Measurements from ENCODE around the gene GLCCI1.

DNA sequence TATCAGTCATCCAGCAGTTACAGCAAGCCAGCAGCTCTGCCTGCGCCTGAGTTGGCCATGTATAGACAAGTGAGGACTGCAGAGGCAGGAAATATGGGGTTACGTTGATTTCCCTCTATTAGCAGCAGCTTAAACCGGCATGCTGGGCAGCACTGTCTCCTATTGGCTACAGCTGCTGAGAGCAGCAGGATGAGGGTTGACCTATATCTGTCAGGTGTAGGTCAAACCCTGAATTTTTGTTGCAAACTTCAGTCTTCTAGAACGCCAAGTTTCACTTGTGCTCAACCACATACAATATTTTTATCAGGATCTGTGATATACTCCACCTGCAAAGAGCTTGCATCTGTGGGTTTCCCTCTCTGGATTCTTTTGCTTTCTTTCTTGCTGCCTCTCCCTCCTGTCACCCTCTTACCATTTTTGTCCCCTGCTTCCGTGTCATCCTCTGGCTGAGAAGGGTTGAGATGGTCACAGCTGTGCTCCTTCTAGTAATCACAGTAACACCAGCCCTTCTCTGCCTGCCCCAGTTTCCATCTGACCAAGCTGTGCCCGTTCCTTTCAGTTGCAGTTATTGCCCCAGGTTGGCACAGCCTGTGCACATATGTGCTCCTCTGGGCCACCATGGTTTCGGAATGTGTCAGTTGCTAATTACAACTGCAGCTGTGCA lies 23.8 kb upstream of the GLCCI1 start:
- TF ChIP-seq POLR2AphosphoS5 (IDR thresholded peaks at IDR 0.05), result no peak
- TF ChIP-seq, protein P1, sequence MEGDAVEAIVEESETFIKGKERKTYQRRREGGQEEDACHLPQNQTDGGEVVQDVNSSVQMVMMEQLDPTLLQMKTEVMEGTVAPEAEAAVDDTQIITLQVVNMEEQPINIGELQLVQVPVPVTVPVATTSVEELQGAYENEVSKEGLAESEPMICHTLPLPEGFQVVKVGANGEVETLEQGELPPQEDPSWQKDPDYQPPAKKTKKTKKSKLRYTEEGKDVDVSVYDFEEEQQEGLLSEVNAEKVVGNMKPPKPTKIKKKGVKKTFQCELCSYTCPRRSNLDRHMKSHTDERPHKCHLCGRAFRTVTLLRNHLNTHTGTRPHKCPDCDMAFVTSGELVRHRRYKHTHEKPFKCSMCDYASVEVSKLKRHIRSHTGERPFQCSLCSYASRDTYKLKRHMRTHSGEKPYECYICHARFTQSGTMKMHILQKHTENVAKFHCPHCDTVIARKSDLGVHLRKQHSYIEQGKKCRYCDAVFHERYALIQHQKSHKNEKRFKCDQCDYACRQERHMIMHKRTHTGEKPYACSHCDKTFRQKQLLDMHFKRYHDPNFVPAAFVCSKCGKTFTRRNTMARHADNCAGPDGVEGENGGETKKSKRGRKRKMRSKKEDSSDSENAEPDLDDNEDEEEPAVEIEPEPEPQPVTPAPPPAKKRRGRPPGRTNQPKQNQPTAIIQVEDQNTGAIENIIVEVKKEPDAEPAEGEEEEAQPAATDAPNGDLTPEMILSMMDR (IDR thresholded peaks at IDR 0.05; ENCODE audit: poor library complexity, severe bottlenecking), result no peak
- no peak for TF ChIP-seq EP300 (conservative IDR thresholded peaks at IDR 0.05; ENCODE audit: poor library complexity, severe bottlenecking)
- no peak for TF ChIP-seq EZH2 (IDR thresholded peaks at IDR 0.05; ENCODE audit: borderline replicate concordance, insufficient read depth, low read length, poor library complexity, severe bottlenecking)
- TF ChIP-seq, protein P2, sequence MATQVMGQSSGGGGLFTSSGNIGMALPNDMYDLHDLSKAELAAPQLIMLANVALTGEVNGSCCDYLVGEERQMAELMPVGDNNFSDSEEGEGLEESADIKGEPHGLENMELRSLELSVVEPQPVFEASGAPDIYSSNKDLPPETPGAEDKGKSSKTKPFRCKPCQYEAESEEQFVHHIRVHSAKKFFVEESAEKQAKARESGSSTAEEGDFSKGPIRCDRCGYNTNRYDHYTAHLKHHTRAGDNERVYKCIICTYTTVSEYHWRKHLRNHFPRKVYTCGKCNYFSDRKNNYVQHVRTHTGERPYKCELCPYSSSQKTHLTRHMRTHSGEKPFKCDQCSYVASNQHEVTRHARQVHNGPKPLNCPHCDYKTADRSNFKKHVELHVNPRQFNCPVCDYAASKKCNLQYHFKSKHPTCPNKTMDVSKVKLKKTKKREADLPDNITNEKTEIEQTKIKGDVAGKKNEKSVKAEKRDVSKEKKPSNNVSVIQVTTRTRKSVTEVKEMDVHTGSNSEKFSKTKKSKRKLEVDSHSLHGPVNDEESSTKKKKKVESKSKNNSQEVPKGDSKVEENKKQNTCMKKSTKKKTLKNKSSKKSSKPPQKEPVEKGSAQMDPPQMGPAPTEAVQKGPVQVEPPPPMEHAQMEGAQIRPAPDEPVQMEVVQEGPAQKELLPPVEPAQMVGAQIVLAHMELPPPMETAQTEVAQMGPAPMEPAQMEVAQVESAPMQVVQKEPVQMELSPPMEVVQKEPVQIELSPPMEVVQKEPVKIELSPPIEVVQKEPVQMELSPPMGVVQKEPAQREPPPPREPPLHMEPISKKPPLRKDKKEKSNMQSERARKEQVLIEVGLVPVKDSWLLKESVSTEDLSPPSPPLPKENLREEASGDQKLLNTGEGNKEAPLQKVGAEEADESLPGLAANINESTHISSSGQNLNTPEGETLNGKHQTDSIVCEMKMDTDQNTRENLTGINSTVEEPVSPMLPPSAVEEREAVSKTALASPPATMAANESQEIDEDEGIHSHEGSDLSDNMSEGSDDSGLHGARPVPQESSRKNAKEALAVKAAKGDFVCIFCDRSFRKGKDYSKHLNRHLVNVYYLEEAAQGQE (IDR thresholded peaks at IDR 0.05; ENCODE audit: borderline replicate concordance), result no peak
- no peak for TF ChIP-seq SMC3 (conservative IDR thresholded peaks at IDR 0.05; ENCODE audit: poor library complexity)
- no peak for TF ChIP-seq TAF1 (IDR thresholded peaks at IDR 0.05; ENCODE audit: low read depth)
- no peak for TF ChIP-seq RAD21 (conservative IDR thresholded peaks at IDR 0.05)
- no peak for TF ChIP-seq MXI1 (conservative IDR thresholded peaks at IDR 0.05; ENCODE audit: poor library complexity, severe bottlenecking)
